Vagina (tissue), 2 donors: ENCODE data around the gene KBTBD6.
"Not testable (repeated sequence)": the region's sequence is repeated elsewhere in the genome, so short reads cannot be mapped to it uniquely, and the experiment has no call there.

ENCODE experiments used
- CTCF ChIP-seq, 3 experiments: fragments of 450-650 bp in 2 of 3; fragments of 200-600 bp in 1 of 3; sonication (generic) in 1 of 3; IDR thresholded peaks; one replicate each; pipeline ENCODE4 v1.5.1; 2017 to 2019; ENCODE audit warnings: antibody characterized with exemption in 3 of 3, mild to moderate bottlenecking in 2 of 3, moderate library complexity in 2 of 3
- POLR2AphosphoS5 ChIP-seq, 2 donors: sonication (generic); formaldehyde crosslinking; IDR thresholded peaks; one replicate each; pipeline ENCODE4 v1.9.0; 2017; ENCODE audit warnings: antibody characterized with exemption in 2 of 2, mild to moderate bottlenecking in 2 of 2, low read depth in 1 of 2; ENCODE audit not compliant: insufficient read depth in 1 of 2

DNA sequence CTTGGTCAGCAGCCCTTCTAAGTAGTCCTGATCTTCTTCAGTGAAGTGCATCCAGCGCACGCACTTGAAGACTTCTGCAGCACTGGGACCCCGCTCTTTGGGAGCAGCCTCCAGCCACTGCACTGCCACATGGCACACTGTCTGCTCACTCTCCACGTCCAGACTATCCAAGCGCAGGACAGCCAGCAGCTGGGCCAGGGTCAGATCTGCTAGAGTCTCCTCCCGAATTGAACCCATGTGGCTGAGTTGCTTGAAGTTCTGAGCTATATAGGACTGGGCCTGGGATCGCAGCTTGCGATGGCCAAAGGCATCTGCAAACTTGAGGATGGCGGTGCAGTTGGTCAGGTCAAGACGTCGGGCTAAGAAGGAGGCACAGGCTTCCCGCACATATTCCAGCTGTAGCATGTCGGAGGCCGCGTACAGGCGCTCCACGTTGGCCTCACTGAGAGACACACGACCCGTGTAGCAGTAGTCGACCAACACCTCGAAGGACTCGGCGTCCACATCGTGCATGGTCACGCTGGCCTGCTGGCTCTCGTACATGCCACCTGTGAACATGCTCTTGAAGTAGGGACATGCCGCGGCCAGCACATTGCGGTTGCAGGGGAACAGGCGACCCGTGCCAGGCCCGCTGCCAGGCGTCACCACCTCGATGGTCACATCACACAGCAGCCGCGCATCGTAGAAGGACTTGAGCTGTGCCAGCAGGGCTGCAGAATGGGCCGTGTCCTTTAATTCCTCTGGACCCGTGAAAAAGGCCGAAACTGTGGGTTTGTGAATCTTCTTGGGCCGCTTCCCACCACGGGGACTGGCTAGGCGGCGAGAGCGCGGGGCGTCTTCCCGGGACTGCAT lies 716 bp downstream of the KBTBD6 start:
- not testable (repeated sequence) for TF ChIP-seq CTCF (IDR thresholded peaks at IDR 0.05); POLR2AphosphoS5 (IDR thresholded peaks at IDR 0.05; ENCODE audit: insufficient read depth in 1 of 2, low read depth in 1 of 2)
